LNCAP (cell line): Measurements from ENCODE around the gene GOLGA8B.

ENCODE experiments used
- TF ChIP-seq, protein P1 (sequence below): fragments of 450-650 bp; IDR thresholded peaks from 2 replicates; pipeline ENCODE4 v1.5.1; 2017; ENCODE audit warnings: mild to moderate bottlenecking

The GOLGA8B gene

DNA sequence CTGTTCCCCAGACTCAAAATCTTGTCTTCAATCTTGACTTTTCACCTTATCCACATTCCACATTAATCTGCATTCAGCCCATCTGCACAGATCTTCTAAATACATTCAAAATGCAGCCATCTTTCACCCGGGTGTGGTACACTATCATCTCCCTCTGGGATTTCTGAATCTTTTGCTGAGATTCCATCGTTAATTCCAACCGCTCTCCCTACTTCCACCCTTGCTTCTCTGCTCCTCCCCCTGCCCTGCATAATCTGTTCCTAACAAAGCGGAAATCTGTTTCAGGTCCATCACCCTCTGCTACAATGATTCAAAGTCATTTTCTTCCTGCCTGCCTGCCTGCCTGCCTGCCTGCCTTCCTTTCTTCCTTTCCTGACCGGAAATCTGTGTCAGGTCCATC is 7.9 kb upstream of the GOLGA8B start:
- TF ChIP-seq, protein P1, sequence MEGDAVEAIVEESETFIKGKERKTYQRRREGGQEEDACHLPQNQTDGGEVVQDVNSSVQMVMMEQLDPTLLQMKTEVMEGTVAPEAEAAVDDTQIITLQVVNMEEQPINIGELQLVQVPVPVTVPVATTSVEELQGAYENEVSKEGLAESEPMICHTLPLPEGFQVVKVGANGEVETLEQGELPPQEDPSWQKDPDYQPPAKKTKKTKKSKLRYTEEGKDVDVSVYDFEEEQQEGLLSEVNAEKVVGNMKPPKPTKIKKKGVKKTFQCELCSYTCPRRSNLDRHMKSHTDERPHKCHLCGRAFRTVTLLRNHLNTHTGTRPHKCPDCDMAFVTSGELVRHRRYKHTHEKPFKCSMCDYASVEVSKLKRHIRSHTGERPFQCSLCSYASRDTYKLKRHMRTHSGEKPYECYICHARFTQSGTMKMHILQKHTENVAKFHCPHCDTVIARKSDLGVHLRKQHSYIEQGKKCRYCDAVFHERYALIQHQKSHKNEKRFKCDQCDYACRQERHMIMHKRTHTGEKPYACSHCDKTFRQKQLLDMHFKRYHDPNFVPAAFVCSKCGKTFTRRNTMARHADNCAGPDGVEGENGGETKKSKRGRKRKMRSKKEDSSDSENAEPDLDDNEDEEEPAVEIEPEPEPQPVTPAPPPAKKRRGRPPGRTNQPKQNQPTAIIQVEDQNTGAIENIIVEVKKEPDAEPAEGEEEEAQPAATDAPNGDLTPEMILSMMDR: no peak

DNA sequence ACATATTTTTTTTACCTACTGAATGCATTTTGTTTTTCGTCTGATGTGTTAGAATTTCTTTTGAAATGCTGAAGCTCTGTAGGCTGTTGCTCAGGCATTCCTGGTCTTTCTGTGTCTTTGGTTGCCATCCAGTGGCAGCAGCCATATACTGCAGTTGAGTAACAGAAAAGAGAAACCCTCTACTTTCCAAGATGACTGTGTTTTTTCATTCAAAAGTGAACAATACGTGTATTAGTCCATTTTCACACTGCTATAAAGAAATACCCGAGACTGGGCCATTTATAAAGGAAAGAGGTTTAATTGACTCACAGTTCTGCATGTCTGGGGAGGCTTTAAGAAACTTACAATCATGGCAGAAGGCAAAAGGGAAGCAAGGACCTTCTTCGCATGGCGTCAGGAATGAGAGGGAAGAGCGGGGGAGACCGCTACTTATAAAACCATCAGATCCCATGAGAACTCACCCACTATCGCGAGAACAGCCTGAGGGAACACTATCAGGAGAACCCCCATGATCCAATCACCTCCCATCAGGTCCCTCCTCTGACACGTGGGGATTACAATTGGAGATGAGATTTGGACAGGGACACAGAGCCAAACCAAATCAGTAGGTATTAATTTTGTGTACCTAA is 4.7 kb upstream of the GOLGA8B start:
- TF ChIP-seq, protein P1: peak; percentile 88

DNA sequence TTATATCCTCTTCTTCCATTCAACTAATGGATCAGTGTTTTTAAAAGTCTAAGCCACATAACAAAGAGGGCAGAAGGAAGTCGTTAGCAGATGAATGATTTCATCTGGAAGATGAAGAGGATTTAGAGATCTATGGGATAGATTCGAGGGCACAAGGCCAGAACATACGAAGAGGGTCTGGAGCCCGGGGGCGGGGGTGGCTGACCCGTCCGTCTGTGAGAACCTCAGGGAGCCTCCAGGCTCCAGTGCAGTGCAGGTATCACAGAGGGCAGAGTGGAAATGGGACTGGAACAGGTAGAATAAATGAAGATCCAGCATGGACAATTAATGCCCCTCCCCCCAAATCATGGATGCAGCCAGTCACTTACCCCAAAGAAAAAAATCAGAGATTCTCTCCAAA is 1.5 kb upstream of the GOLGA8B start:
- TF ChIP-seq, protein P1: no peak

DNA sequence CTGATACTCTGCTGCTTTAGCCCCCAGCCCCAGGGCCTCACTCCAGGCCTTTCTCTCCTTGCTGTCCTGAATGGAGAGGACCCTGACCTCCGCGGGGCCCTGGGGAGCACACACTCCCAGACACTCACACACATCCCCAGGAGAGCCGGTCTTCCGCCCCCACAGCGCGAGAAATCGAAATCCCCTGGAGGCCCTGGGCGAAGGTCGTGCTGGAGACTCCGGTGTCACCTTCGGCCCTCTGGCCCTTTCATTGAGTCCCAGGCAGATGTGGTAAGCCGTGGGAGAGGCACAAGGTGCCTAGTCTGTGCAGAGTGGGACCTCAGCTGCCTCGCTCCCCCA is 848 bp upstream of the GOLGA8B start:
- TF ChIP-seq, protein P1: no peak

DNA sequence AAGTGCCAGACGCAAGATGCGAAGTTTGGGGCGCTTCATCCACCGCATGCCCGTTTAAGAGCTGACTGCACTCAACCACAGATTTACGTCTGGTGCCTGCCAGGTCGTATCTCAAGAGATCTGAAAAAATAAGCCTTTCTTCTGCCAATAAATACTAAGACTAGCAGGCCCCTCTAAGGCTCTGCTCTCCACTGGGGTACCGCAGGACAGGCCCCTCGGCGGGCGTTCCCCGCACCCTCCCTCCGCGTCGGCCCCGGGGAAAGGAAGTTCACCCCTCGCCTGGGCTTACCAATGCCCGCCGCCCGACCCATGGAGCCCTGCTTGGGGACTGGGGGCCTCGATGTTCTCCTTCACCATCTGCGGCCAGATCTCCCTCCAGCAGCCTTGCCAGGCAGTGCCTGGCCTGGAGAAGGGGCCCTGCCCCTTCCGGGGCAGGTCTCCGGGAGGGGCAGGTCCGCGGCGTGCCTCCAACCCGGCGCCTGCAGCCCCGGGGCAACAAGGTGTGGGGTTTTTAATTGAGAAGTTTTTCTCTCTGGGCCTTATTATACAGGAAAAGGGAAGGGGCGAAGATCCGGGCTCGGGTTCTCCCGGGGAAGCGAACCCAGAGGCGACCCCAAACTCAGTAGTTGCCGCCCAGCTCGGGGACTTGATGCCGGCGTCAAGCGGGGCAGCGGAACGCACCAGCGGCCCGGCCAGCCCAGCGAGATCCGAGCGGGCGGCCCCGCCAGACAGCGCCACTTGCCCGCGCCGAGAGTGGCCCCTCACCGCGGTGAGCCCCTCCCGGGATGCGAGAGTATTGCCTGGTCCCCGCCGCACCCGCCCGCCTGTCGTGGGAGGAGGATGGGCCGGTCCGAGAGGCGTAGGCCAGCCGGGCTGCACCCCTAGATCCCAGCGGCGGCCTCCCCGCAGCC is 735 bp downstream of the GOLGA8B start:
- TF ChIP-seq, protein P1: no peak

DNA sequence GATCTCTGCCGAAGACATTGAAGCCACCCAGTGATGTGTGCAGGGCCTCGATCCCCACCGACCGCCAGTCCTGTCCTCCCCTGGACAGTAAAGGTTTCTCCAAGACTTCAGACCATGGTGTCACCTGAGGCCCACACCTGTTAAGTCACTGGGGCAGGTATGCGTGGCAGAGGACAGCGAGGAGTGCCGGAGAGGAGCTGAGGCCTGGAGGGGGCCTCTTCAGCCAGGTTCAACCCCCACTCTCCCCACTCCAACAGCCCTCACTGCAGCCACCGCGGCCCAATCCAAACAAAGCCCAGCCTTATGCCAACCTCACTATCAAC is 2.4 kb downstream of the GOLGA8B start:
- TF ChIP-seq, protein P1: no peak

DNA sequence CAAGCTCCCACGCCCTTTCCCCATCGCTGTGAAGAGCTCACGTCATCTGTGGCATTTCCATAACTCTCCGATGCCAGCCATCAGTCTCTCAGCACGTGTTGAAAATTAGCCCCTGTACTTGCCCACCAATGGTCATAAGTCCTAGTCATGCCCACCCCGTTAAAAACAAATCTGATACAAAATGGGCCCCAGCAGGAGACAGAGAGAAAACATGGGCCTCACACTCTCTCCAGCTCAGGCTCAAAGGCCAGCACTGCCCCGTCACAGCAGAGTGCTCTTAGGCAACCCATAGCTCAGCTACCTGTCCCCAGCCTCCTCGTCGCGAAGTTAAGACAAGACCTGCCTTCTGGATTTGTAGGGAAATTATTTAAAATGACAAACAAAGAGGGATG is 5.2 kb downstream of the GOLGA8B start:
- TF ChIP-seq, protein P1: no peak
